ENCODE data around the gene DCUN1D5.

DNA sequence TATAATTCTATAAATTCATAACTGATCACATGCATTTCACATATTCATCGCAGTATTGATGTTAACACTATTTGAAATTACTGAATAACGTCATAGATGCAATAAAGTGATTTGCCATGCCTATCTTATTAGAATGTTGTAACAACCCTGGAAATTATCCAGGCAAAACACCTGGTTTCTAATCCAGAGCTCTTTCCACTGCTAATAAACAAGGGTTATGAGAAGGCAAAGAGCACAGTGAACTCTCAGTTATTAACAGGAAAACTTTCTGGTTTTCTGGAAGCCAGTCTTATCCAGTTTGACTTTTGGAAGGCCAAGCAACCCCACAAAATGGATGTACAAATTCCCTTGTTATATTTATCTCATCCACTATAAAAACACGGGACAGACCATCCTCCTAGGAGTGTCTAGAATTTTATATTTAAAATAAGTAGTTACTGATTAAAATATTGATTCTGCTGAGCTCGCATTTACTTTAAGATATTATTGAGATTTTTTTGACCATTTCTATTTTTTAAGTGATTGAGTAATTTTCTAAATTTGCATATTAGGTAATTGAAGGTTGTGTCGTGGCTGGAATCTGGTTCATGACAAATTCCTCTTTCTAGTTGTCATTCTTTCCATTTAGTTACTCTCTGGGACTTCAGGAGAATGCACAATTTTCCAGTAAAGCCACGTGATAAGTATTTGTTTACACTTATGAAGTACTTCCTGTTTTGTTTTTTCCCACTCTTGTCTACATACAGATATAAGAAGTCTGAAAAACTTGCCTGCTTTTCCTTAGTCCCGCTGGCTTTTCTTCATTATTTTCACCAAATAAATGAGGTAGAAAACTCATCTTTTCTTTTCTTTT, 47.9 kb downstream of the DCUN1D5 start:
- TF ChIP-seq, protein P1, sequence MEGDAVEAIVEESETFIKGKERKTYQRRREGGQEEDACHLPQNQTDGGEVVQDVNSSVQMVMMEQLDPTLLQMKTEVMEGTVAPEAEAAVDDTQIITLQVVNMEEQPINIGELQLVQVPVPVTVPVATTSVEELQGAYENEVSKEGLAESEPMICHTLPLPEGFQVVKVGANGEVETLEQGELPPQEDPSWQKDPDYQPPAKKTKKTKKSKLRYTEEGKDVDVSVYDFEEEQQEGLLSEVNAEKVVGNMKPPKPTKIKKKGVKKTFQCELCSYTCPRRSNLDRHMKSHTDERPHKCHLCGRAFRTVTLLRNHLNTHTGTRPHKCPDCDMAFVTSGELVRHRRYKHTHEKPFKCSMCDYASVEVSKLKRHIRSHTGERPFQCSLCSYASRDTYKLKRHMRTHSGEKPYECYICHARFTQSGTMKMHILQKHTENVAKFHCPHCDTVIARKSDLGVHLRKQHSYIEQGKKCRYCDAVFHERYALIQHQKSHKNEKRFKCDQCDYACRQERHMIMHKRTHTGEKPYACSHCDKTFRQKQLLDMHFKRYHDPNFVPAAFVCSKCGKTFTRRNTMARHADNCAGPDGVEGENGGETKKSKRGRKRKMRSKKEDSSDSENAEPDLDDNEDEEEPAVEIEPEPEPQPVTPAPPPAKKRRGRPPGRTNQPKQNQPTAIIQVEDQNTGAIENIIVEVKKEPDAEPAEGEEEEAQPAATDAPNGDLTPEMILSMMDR (conservative IDR thresholded peaks at IDR 0.05 in 1 of 2, IDR thresholded peaks at IDR 0.05 in 1 of 2; ENCODE audit: extremely low read depth in 1 of 2, insufficient read depth in 1 of 2, low read depth in 1 of 2, low read length in 2 of 2), result no peak
- no peak for TF ChIP-seq EZH2 (IDR thresholded peaks at IDR 0.05; ENCODE audit: borderline replicate concordance, low read length)
